Thyroid gland (tissue), 4 donors: Measurements from ENCODE around the gene CERK. TPM values are rescaled to one million over a fixed set of nuclear protein-coding genes. Genes with fewer than 3 reads are reported as not detected.

Source experiments
- DNase-seq, 2 donors: peaks; one replicate each; pipeline ENCODE4 v3.0.0-alpha.2; 2019
- H3K27ac ChIP-seq, 3 donors: fragments of 200-600 bp; sonication (generic); 1 replicate in 2 of 3; 2 replicates in 1 of 3; pipeline ENCODE4 v1.5.1; 2016 to 2019; ENCODE audit warnings: mild to moderate bottlenecking in 1 of 3, moderate library complexity in 1 of 3
- H3K27me3 ChIP-seq: fragments of 200-600 bp; sonication (generic); one replicate; pipeline ENCODE4 v1.5.1; 2019
- H3K36me3 ChIP-seq, 2 donors: fragments of 200-600 bp; sonication (generic); one replicate each; pipeline ENCODE4 v1.5.1; 2016 to 2019
- H3K4me1 ChIP-seq, 2 donors: fragments of 200-600 bp; sonication (generic); one replicate each; pipeline ENCODE4 v1.5.1; 2017 to 2019
- H3K4me3 ChIP-seq, 3 donors: fragments of 200-600 bp; sonication (generic); replicated peaks in 1 of 3; 1 replicate in 2 of 3; 2 replicates in 1 of 3; pipeline ENCODE4 v1.5.1; 2016; ENCODE audit warnings: mild to moderate bottlenecking in 1 of 3
- H3K9me3 ChIP-seq: fragments of 200-600 bp; sonication (generic); one replicate; pipeline ENCODE4 v1.5.1; 2017
- POLR2A ChIP-seq, 2 donors: fragments of 450-650 bp; IDR thresholded peaks; one replicate each; pipeline ENCODE4 v1.6.1; 2017; ENCODE audit warnings: antibody characterized with exemption in 2 of 2, mild to moderate bottlenecking in 2 of 2, moderate library complexity in 1 of 2
- WGBS, 2 donors: methylation state at CpG; one replicate each; pipeline ENCODE4 v1.1.5; 2017; 5-methylcytosine and 5-hydroxymethylcytosine counted together
- intact Hi-C: fragments of 100-400 bp; cut with DNase I; formaldehyde crosslinking; loops from one replicate; pipeline ENCODE4 v1.15.1; 2023
- total RNA-seq, 4 donors: library from RNA; depleted of rRNA; stranded (reverse); fragments of >200 nt; gene quantifications; one replicate each; pipeline ENCODE4 v1.2.3, GENCODE V29; 2016
- TF ChIP-seq, protein P1 (sequence below), 6 experiments: fragments of 200-600 bp in 3 of 6; fragments of 450-650 bp in 3 of 6; sonication (generic) in 3 of 6; IDR thresholded peaks; one replicate each; pipeline ENCODE4 v1.5.1; 2016 to 2019; ENCODE audit warnings: antibody characterized with exemption in 6 of 6, mild to moderate bottlenecking in 2 of 6, inconsistent platforms in 1 of 6, moderate library complexity in 1 of 6

CERK gene
- total RNA-seq, 4 donors from 2014 or later: 74.6 to 84.7 (median 81.5) TPM

DNA sequence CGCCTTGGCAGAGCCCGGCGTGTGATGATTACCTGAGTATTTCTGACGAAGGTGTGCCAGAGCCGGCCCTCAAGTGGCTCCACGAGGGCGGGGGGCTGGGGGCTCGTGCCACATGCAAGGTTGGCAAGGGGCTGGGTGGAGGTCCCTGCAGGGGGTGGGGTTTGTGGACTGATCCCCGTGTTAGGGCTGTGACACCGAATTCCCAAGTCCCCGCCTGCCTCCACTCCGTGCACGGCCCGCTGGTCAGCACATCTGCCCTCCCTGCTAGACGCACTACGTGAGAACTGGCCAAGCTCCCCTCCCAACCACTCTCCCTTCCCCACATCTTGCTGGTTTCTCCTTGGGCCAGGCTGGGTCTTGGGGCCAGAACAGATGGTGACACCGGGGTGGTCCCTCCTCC is 83.6 kb downstream of the CERK start:
- peaks cover 39 to 88% of the 10 kb centered on the region in 2 donors for H3K4me1 ChIP-seq
- WGBS, 2 donors: 55 to 66% methylated on average over 8 to 14 of the region's 17 CpGs
- intact Hi-C loops: no loop called here

DNA sequence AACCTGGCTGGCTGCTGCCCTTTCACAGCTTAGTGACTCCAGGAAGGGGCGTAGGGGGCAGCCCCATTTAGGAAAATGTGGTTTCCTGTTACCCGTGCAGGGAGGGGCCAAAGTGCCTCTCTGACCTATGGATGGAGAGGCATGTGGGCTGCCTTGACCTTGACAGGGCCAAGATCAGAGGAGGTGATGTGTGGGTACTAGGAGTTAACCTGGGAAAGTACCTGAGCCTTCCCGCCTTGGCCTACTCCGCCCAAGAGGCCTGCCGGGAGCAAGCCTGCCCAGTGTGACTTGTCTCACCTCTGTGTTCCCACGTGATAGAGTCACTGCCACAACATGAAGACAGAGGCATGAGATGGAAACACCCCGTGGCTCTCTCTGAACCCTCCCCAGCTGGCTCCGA is 84.5 kb downstream of the CERK start:
- no peak overlapping the region for H3K27ac ChIP-seq
- intact Hi-C loops: no loop called here
- H3K27me3 ChIP-seq: no peaks in the 10 kb centered on the region
- no peaks in the 10 kb centered on the region for H3K36me3 ChIP-seq
- no peaks in the 10 kb centered on the region for H3K9me3 ChIP-seq
- WGBS, 2 donors: 56 to 90% methylated on average over 2 to 6 of the region's 8 CpGs
- no peak overlapping the region for H3K4me3 ChIP-seq
- TF ChIP-seq POLR2A (IDR thresholded peaks at IDR 0.05): no peak
- TF ChIP-seq, protein P1, sequence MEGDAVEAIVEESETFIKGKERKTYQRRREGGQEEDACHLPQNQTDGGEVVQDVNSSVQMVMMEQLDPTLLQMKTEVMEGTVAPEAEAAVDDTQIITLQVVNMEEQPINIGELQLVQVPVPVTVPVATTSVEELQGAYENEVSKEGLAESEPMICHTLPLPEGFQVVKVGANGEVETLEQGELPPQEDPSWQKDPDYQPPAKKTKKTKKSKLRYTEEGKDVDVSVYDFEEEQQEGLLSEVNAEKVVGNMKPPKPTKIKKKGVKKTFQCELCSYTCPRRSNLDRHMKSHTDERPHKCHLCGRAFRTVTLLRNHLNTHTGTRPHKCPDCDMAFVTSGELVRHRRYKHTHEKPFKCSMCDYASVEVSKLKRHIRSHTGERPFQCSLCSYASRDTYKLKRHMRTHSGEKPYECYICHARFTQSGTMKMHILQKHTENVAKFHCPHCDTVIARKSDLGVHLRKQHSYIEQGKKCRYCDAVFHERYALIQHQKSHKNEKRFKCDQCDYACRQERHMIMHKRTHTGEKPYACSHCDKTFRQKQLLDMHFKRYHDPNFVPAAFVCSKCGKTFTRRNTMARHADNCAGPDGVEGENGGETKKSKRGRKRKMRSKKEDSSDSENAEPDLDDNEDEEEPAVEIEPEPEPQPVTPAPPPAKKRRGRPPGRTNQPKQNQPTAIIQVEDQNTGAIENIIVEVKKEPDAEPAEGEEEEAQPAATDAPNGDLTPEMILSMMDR (IDR thresholded peaks at IDR 0.05): no peak
- peaks cover 39 to 91% of the 10 kb centered on the region in 2 donors for H3K4me1 ChIP-seq
- peak in 1 of 2 donors; percentile 26 for DNase-seq

More for the DNA sequence above, 83.6 kb downstream of the CERK start:
- H3K27me3 ChIP-seq: no peaks in the 10 kb centered on the region
- H3K27ac ChIP-seq: peak overlapping the region in 2 of 3 donors; percentile 7 to 38
- H3K36me3 ChIP-seq: no peaks in the 10 kb centered on the region
- DNase-seq: peak; percentile 73 to 76
- TF ChIP-seq, protein P1 (IDR thresholded peaks at IDR 0.05): no peak
- TF ChIP-seq POLR2A (IDR thresholded peaks at IDR 0.05): no peak
- no peak overlapping the region for H3K4me3 ChIP-seq
- no peaks in the 10 kb centered on the region for H3K9me3 ChIP-seq

DNA sequence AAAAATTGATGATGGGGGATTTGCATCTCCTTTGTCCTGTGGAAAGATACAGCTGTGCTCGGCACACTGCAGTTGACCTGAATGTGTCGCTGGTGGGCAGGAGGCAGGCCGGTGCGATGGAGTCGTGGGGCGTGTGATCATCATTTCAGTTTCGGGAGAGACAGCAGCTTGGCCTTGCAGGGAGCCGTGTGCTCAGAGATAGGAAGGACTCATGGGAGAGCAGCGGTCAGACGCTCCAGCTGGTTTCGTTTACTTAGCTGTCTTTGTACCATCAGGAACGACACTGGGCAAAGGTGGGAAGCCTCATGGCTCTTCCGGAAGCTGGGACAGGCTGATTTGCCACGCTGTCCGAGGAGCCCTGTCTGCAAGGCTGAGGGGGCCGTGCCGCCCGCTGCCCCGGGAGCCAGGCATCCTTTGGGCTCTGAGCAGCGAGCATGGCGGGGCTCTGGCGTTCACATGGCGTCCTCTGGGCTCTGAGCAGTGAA is 85.2 kb downstream of the CERK start:
- no peaks in the 10 kb centered on the region for H3K27me3 ChIP-seq
- H3K4me1 ChIP-seq: peaks cover 34 to 85% of the 10 kb centered on the region in 2 donors
- no peak for DNase-seq
- TF ChIP-seq, protein P1 (IDR thresholded peaks at IDR 0.05): no peak
- no peak for TF ChIP-seq POLR2A (IDR thresholded peaks at IDR 0.05)
- H3K9me3 ChIP-seq: no peaks in the 10 kb centered on the region
- H3K36me3 ChIP-seq: no peaks in the 10 kb centered on the region
- no peak overlapping the region for H3K27ac ChIP-seq
- WGBS, 2 donors: 73 to 83% methylated on average over 15 to 16 of the region's 23 CpGs
- H3K4me3 ChIP-seq: no peak overlapping the region
- intact Hi-C loops: no loop called here

DNA sequence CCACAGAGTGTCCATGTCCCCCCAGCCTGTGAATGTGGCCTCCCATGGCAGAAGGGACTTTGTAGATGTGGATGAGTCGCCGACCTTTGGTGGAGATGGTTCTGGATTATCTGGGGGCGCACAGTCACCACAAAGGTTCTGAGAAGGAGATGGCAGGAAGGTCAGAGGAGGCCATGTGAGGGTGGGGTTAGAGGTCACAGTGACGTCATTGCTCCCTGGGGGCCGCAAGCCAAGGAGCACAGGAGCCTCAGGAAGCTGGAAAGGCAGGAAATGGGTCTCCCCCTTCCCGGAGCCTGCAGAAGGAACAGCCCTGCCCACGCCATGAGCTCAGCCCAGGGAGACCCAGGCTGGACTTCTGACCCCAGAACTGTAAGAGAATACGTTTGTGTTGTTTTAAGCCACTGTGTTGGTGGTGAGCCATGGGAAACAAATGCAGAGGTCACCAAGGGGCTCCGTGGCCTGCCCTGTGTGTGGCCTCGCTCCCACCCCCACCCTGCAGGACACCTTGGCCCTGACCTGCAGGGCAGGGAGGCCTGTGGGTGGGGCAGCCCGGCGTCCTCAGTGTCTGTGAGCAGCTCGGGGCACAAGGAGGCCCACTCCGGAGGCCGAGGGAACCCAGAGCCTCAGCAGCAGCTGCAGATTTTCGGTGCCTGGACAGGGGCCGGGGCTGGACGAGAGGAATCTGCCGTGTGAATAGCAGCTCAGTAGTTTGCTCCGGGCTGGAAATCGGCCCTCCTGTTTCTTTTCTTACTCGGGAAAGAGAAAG is 85.8 kb downstream of the CERK start:
- Histone ChIP-seq H3K4me1 (peaks cover 30 to 82% of the 10 kb centered on the region in 2 donors), H3K4me3 (no peak overlapping the region), H3K9me3 (no peaks in the 10 kb centered on the region), H3K27ac (no peak overlapping the region), H3K27me3 (no peaks in the 10 kb centered on the region), H3K36me3 (no peaks in the 10 kb centered on the region)
- no peak for DNase-seq
- intact Hi-C loops: no loop called here
- TF ChIP-seq, protein P1 (IDR thresholded peaks at IDR 0.05): no peak
- TF ChIP-seq POLR2A (IDR thresholded peaks at IDR 0.05): no peak
- WGBS, 2 donors: 63 to 69% methylated on average over 18 to 22 of the region's 22 CpGs

DNA sequence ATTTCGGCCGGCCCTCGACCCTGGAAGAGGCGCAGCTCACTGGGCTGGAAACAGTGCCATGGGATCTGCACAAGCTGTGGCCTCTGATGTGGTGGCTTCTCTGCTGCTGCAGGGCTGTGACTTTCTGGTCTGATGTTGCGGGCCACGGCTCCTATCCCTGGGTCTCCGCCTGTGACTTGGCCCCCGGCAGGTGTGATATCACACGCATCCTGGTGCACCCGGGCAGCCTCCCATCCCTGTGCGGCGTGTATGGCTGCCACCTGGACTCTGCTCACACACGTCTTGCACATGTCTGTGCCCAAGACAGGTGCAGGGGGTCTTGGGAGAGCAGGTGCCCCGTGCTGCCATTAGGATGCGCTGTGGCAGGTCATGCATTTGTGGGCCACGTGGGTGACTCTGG is 86.7 kb downstream of the CERK start:
- Histone ChIP-seq H3K4me3 (no peak overlapping the region), H3K4me1 (peaks cover 24 to 81% of the 10 kb centered on the region in 2 donors), H3K9me3 (no peaks in the 10 kb centered on the region), H3K36me3 (no peaks in the 10 kb centered on the region), H3K27ac (no peak overlapping the region), H3K27me3 (no peaks in the 10 kb centered on the region)
- TF ChIP-seq, protein P1 (IDR thresholded peaks at IDR 0.05): no peak
- TF ChIP-seq POLR2A (IDR thresholded peaks at IDR 0.05): no peak
- no peak for DNase-seq
- 79 to 80% methylated on average over 3 to 12 of the region's 16 CpGs for WGBS, 2 donors
- intact Hi-C loops: no loop called here
